Loucy (cell line): ENCODE measurements around the gene NME1.
A peak's percentile ranks its signal among the peaks of the same experiment; 100 is the strongest.

Experiments
- H2AFZ ChIP-seq: fragments of 200-600 bp; sonication (generic); 2 replicates; pipeline ENCODE4 v1.6.0; 2016; ENCODE audit warnings: antibody characterized with exemption, mild to moderate bottlenecking, low read length, moderate library complexity
- H3F3A ChIP-seq: fragments of 200-600 bp; 2 replicates; pipeline ENCODE4 v1.6.0; 2016; ENCODE audit warnings: antibody characterized with exemption, low read depth, mild to moderate bottlenecking
- H3K27me3 ChIP-seq: fragments of 200-600 bp; sonication (generic); 2 replicates; pipeline ENCODE4 v1.6.1; 2014; ENCODE audit warnings: low read length, mild to moderate bottlenecking; ENCODE audit not compliant: insufficient read depth, poor library complexity, severe bottlenecking
- H3K36me3 ChIP-seq: fragments of 200-600 bp; sonication (generic); 2 replicates; pipeline ENCODE4 v1.6.1; 2016; ENCODE audit warnings: low read length; ENCODE audit not compliant: insufficient read depth
- H3K4me1 ChIP-seq: fragments of 200-600 bp; sonication (generic); 2 replicates; pipeline ENCODE4 v1.5.1; 2014; ENCODE audit warnings: low read length, mild to moderate bottlenecking; ENCODE audit not compliant: insufficient read depth, poor library complexity, severe bottlenecking
- H3K4me2 ChIP-seq: fragments of 200-600 bp; sonication (generic); 2 replicates; pipeline ENCODE4 v1.6.0; 2014; ENCODE audit warnings: antibody characterized with exemption, low read length, low read depth, mild to moderate bottlenecking; ENCODE audit not compliant: poor library complexity, severe bottlenecking
- H3K4me3 ChIP-seq: fragments of 200-600 bp; sonication (generic); 2 replicates; pipeline ENCODE4 v1.5.1; 2014; ENCODE audit warnings: low read length, mild to moderate bottlenecking, mixed read lengths; ENCODE audit not compliant: poor library complexity, severe bottlenecking
- H3K79me2 ChIP-seq: fragments of 200-600 bp; sonication (generic); 2 replicates; pipeline ENCODE4 v1.6.1; 2014; ENCODE audit warnings: low read length; ENCODE audit not compliant: insufficient read depth
- H3K9ac ChIP-seq: fragments of 200-600 bp; sonication (generic); 2 replicates; pipeline ENCODE4 v1.6.0; 2014; ENCODE audit warnings: mild to moderate bottlenecking, low read depth, low read length, moderate library complexity; ENCODE audit not compliant: poor library complexity, severe bottlenecking
- H3K9me2 ChIP-seq: fragments of 200-600 bp; sonication (generic); replicated peaks from 2 replicates; pipeline ENCODE4 v1.6.1; 2016; ENCODE audit warnings: low read depth, low read length, mixed read lengths
- H3K9me3 ChIP-seq: fragments of 200-600 bp; sonication (generic); 2 replicates; pipeline ENCODE4 v1.6.1; 2014; ENCODE audit warnings: mild to moderate bottlenecking, antibody characterized with exemption, low read length, low read depth; ENCODE audit not compliant: insufficient read depth
- H4K20me1 ChIP-seq: fragments of 200-600 bp; sonication (generic); 2 replicates; pipeline ENCODE4 v1.6.0; 2014; ENCODE audit warnings: antibody characterized with exemption, low read length, mild to moderate bottlenecking; ENCODE audit not compliant: insufficient read depth, poor library complexity, severe bottlenecking
- EZH2phosphoT487 ChIP-seq: fragments of 200-600 bp; IDR thresholded peaks from 2 replicates; pipeline ENCODE4 v1.6.1; 2018; ENCODE audit warnings: antibody characterized with exemption, mild to moderate bottlenecking, moderate library complexity, borderline replicate concordance
- TF ChIP-seq, protein P1 (sequence below): fragments of 200-600 bp; sonication (generic); conservative IDR thresholded peaks from 2 replicates; pipeline ENCODE4 v1.5.1; 2014; ENCODE audit warnings: mild to moderate bottlenecking, antibody characterized with exemption, low read length

Gene NME1

DNA sequence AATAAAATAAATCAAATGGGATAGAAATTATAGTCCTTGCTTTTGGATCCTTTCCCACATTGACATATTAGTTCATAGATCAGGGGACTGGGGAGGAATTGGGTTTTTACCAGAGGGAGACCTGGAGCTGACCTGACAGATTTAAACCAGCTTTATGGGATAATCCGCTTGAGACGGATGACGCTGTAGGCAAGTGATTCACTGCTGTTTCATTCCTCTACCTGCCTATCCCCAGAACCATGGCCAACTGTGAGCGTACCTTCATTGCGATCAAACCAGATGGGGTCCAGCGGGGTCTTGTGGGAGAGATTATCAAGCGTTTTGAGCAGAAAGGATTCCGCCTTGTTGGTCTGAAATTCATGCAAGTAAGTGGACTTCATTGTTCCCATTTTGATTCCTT lies 2.1 kb downstream of the NME1 start:
- no peaks in the 10 kb centered on the region for H3F3A ChIP-seq
- no peaks in the 10 kb centered on the region for H3K27me3 ChIP-seq
- peaks cover 33% of the 10 kb centered on the region for H3K4me1 ChIP-seq
- peak overlapping the region; percentile 99 for H3K4me2 ChIP-seq
- H3K9ac ChIP-seq = peak overlapping the region; percentile 98
- no peak for TF ChIP-seq EZH2phosphoT487
- TF ChIP-seq, protein P1, sequence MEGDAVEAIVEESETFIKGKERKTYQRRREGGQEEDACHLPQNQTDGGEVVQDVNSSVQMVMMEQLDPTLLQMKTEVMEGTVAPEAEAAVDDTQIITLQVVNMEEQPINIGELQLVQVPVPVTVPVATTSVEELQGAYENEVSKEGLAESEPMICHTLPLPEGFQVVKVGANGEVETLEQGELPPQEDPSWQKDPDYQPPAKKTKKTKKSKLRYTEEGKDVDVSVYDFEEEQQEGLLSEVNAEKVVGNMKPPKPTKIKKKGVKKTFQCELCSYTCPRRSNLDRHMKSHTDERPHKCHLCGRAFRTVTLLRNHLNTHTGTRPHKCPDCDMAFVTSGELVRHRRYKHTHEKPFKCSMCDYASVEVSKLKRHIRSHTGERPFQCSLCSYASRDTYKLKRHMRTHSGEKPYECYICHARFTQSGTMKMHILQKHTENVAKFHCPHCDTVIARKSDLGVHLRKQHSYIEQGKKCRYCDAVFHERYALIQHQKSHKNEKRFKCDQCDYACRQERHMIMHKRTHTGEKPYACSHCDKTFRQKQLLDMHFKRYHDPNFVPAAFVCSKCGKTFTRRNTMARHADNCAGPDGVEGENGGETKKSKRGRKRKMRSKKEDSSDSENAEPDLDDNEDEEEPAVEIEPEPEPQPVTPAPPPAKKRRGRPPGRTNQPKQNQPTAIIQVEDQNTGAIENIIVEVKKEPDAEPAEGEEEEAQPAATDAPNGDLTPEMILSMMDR = no peak
- peak overlapping the region; percentile 98 for H3K4me3 ChIP-seq
- no peaks in the 10 kb centered on the region for H3K9me3 ChIP-seq
- peaks cover 3% of the 10 kb centered on the region for H4K20me1 ChIP-seq
- no peaks in the 10 kb centered on the region for H3K9me2 ChIP-seq
- H2AFZ ChIP-seq = no peak overlapping the region
- H3K36me3 ChIP-seq = peaks cover 27% of the 10 kb centered on the region; the same call in 1 of the 2 replicates
- H3K79me2 ChIP-seq = peaks cover 57% of the 10 kb centered on the region

DNA sequence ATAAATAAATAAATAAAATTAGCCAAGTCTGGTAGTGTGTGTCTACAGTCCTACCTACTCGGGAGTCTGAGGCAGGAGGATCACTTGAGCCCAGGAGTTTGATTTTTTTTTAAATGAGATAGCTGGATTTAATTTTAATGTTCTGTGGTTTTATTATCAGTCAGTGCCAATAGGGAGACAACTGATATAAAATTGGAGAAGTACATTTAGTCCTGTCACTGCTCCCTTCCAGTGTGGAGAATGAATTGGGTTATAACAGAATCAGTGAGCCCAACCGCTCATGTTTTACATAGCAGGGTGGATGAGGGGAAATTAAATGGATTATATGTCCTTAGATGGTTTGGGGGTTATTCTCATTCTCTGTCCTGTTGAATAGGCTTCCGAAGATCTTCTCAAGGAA lies 6.2 kb downstream of the NME1 start:
- Histone ChIP-seq H3K27me3 (no peaks in the 10 kb centered on the region), H3F3A (no peaks in the 10 kb centered on the region), H4K20me1 (peaks cover 3% of the 10 kb centered on the region), H3K4me2 (no peak overlapping the region), H3K4me3 (no peak overlapping the region), H3K9me2 (no peaks in the 10 kb centered on the region), H3K9ac (no peak overlapping the region), H2AFZ (no peak overlapping the region), H3K4me1 (peaks cover 23% of the 10 kb centered on the region), H3K9me3 (no peaks in the 10 kb centered on the region), H3K36me3 (peaks cover 55% of the 10 kb centered on the region; the same call in 1 of the 2 replicates), H3K79me2 (peaks cover 45% of the 10 kb centered on the region)
- TF ChIP-seq, protein P1 = no peak

DNA sequence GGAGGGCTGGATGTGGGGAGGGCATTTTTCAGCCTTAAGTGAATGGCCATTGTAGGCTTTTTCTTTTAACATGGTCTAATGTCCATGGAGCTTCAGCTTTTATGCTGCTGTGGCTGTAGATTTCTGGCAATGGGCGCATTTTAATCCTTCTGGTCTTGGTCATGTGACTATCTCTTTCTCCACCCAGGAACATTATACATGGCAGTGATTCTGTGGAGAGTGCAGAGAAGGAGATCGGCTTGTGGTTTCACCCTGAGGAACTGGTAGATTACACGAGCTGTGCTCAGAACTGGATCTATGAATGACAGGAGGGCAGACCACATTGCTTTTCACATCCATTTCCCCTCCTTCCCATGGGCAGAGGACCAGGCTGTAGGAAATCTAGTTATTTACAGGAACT lies 8.2 kb downstream of the NME1 start:
- Histone ChIP-seq H3K4me1 (peaks cover 14% of the 10 kb centered on the region), H3K79me2 (peaks cover 26% of the 10 kb centered on the region), H4K20me1 (no peaks in the 10 kb centered on the region), H3K27me3 (no peaks in the 10 kb centered on the region), H3K9me3 (no peaks in the 10 kb centered on the region), H3F3A (no peaks in the 10 kb centered on the region), H3K9me2 (no peaks in the 10 kb centered on the region), H3K36me3 (peaks cover 52% of the 10 kb centered on the region; the same call in 1 of the 2 replicates), H3K9ac (no peak overlapping the region), H3K4me3 (no peak overlapping the region), H3K4me2 (no peak overlapping the region), H2AFZ (no peak overlapping the region)
- TF ChIP-seq, protein P1 = no peak
- TF ChIP-seq EZH2phosphoT487 = no peak
